Activated CD4-positive, alpha-beta T cell treated with anti-CD3 and anti-CD28 coated beads, Interleukin-2, amount 10 ng/mL, durations not matched to agents 7 days and 5 days (primary cell): Measurements from ENCODE around the gene SLC39A11. TPM values are rescaled to one million over a fixed set of nuclear protein-coding genes. Genes with fewer than 3 reads are reported as not detected.

ENCODE experiments used
- CTCF ChIA-PET: fragments of 350-600 bp; sonication (Branson Sonifier 250); formaldehyde crosslinking; loops from one replicate; lab custom pipeline; 2021; ENCODE audit warnings: antibody characterized with exemption; lab: Charles Lee
- POLR2A ChIA-PET: fragments of 350-600 bp; sonication (Branson Sonifier 250); formaldehyde crosslinking; loops from one replicate; lab custom pipeline; 2021; ENCODE audit warnings: antibody characterized with exemption; lab: Charles Lee
- DNase-seq: peaks from one replicate; pipeline ENCODE4 v3.0.0-alpha.2; 2020
- H3K27ac Mint-ChIP-seq: one replicate; pipeline ENCODE4 v1.8.0; 2021; ENCODE audit warnings: mild to moderate bottlenecking, moderate library complexity, mixed read lengths
- H3K27me3 Mint-ChIP-seq: one replicate; pipeline ENCODE4 v1.8.0; 2021; ENCODE audit warnings: mixed read lengths
- H3K36me3 Mint-ChIP-seq: one replicate; pipeline ENCODE4 v1.8.0; 2021; ENCODE audit warnings: low read depth, mixed read lengths
- H3K4me1 Mint-ChIP-seq: one replicate; pipeline ENCODE4 v1.8.0; 2021; ENCODE audit warnings: mixed read lengths
- H3K4me3 Mint-ChIP-seq: one replicate; pipeline ENCODE4 v1.8.0; 2021; ENCODE audit warnings: mild to moderate bottlenecking, moderate library complexity, mixed read lengths
- H3K9me3 Mint-ChIP-seq: one replicate; pipeline ENCODE4 v1.8.0; 2021; ENCODE audit warnings: mixed read lengths
- total RNA-seq, 2 experiments: library from RNA; stranded (reverse); gene quantifications; one replicate each; pipeline ENCODE4 v1.2.3, GENCODE V29; 2021

SLC39A11 gene
- total RNA-seq, 2 experiments from 2014 or later = 19.5 to 23.4 TPM

- H3K4me3 Mint-ChIP-seq = no peak overlapping the region
- CTCF ChIA-PET = no interaction called here
- no peak overlapping the region for H3K27ac Mint-ChIP-seq
These were observed 349.4 kb downstream of the SLC39A11 start for GRCh38 chr17:72743037-72743467.

GRCh38 chr17:72737151-72737690, 355.3 kb downstream of the SLC39A11 start:
- ChIA-PET CTCF (interaction anchor here (0.7 to 1.2 kb wide), 2 partner anchors 372 to 633 kb away, joined by 3 read pairs; no protein-coding TSS in a partner anchor), POLR2A (no interaction called here)
- Mint-ChIP-seq H3K36me3 (no peaks in the 10 kb centered on the region), H3K27ac (no peak overlapping the region), H3K4me1 (no peaks in the 10 kb centered on the region), H3K4me3 (no peak overlapping the region), H3K9me3 (no peaks in the 10 kb centered on the region), H3K27me3 (no peaks in the 10 kb centered on the region)
- no peak for DNase-seq

More at GRCh38 chr17:72743037-72743467, 349.4 kb downstream of the SLC39A11 start:
- Mint-ChIP-seq H3K4me1 (no peaks in the 10 kb centered on the region), H3K36me3 (no peaks in the 10 kb centered on the region), H3K27me3 (no peaks in the 10 kb centered on the region), H3K9me3 (no peaks in the 10 kb centered on the region)
- DNase-seq = no peak
- POLR2A ChIA-PET = no interaction called here

- Mint-ChIP-seq H3K4me1 (no peaks in the 10 kb centered on the region), H3K9me3 (no peaks in the 10 kb centered on the region), H3K4me3 (no peak overlapping the region), H3K27me3 (no peaks in the 10 kb centered on the region), H3K27ac (no peak overlapping the region), H3K36me3 (no peaks in the 10 kb centered on the region)
- POLR2A ChIA-PET = no interaction called here
- no peak for DNase-seq
- CTCF ChIA-PET = interaction anchor here (1.2 to 2.0 kb wide), 2 partner anchors 10 to 635 kb away, joined by 3 to 6 read pairs; no protein-coding TSS in a partner anchor
These were observed 356.9 kb downstream of the SLC39A11 start for GRCh38 chr17:72735592-72735991.

- POLR2A ChIA-PET = no interaction called here
- Mint-ChIP-seq H3K4me1 (no peaks in the 10 kb centered on the region), H3K4me3 (no peak overlapping the region), H3K27me3 (no peaks in the 10 kb centered on the region), H3K36me3 (no peaks in the 10 kb centered on the region), H3K27ac (no peak overlapping the region), H3K9me3 (no peaks in the 10 kb centered on the region)
- CTCF ChIA-PET = interaction anchor here (2.0 kb wide), 1 partner anchor 9 kb away, joined by 6 read pairs; no protein-coding TSS in a partner anchor
- DNase-seq = no peak
These were observed 357.4 kb downstream of the SLC39A11 start for GRCh38 chr17:72735048-72735447.

GRCh38 chr17:72734613-72735012, 357.9 kb downstream of the SLC39A11 start:
- H3K4me1 Mint-ChIP-seq = no peaks in the 10 kb centered on the region
- POLR2A ChIA-PET = no interaction called here
- H3K27me3 Mint-ChIP-seq = no peaks in the 10 kb centered on the region
- H3K4me3 Mint-ChIP-seq = no peak overlapping the region
- CTCF ChIA-PET = interaction anchor here (2.0 kb wide), 1 partner anchor 9 kb away, joined by 6 read pairs; no protein-coding TSS in a partner anchor
- H3K9me3 Mint-ChIP-seq = no peaks in the 10 kb centered on the region
- no peaks in the 10 kb centered on the region for H3K36me3 Mint-ChIP-seq
- no peak for DNase-seq
- no peak overlapping the region for H3K27ac Mint-ChIP-seq

- Mint-ChIP-seq H3K9me3 (no peaks in the 10 kb centered on the region), H3K27me3 (no peaks in the 10 kb centered on the region), H3K4me3 (no peak overlapping the region), H3K27ac (no peak overlapping the region), H3K4me1 (peaks cover 3% of the 10 kb centered on the region), H3K36me3 (no peaks in the 10 kb centered on the region)
- DNase-seq = no peak
- ChIA-PET CTCF (no interaction called here), POLR2A (no interaction called here)
These were observed 358.7 kb downstream of the SLC39A11 start for GRCh38 chr17:72733619-72734282.

- Mint-ChIP-seq H3K27ac (no peak overlapping the region), H3K36me3 (no peaks in the 10 kb centered on the region), H3K9me3 (no peaks in the 10 kb centered on the region), H3K4me1 (peaks cover 10% of the 10 kb centered on the region), H3K27me3 (no peaks in the 10 kb centered on the region), H3K4me3 (no peak overlapping the region)
- ChIA-PET POLR2A (no interaction called here), CTCF (no interaction called here)
- DNase-seq = no peak
These were observed 359.4 kb downstream of the SLC39A11 start for GRCh38 chr17:72732893-72733618.

GRCh38 chr17:72730077-72730476, 362.4 kb downstream of the SLC39A11 start:
- Mint-ChIP-seq H3K27me3 (no peaks in the 10 kb centered on the region), H3K4me3 (no peak overlapping the region), H3K9me3 (no peaks in the 10 kb centered on the region), H3K36me3 (no peaks in the 10 kb centered on the region), H3K4me1 (peaks cover 37% of the 10 kb centered on the region), H3K27ac (no peak overlapping the region)
- POLR2A ChIA-PET = no interaction called here
- no peak for DNase-seq
- CTCF ChIA-PET = no interaction called here

GRCh38 chr17:72726936-72727335, 365.6 kb downstream of the SLC39A11 start:
- ChIA-PET POLR2A (interaction anchor here (0.6 to 0.8 kb wide), 2 partner anchors 166 to 463 kb away, joined by 3 read pairs; no protein-coding TSS in a partner anchor), CTCF (interaction anchor here (0.6 to 4.8 kb wide), 22 partner anchors 8 to 643 kb away, joined by 3 to 35 read pairs (median 5); partner anchors contain the start of gene CDC42EP4)
- Mint-ChIP-seq H3K27ac (peak overlapping the region; percentile 94), H3K27me3 (no peaks in the 10 kb centered on the region), H3K4me3 (peak overlapping the region; percentile 59), H3K4me1 (peaks cover 50% of the 10 kb centered on the region), H3K9me3 (no peaks in the 10 kb centered on the region), H3K36me3 (no peaks in the 10 kb centered on the region)
- DNase-seq = peak; percentile 65

GRCh38 chr17:72725433-72726068, 366.9 kb downstream of the SLC39A11 start:
- H3K9me3 Mint-ChIP-seq = no peaks in the 10 kb centered on the region
- ChIA-PET POLR2A (interaction anchor here (0.8 kb wide), 1 partner anchor 88 kb away, joined by 3 read pairs; no protein-coding TSS in a partner anchor), CTCF (interaction anchor here (0.6 to 4.8 kb wide), 25 partner anchors 9 to 651 kb away, joined by 3 to 35 read pairs (median 4); no protein-coding TSS in a partner anchor)
- peak overlapping the region; percentile 94 for H3K27ac Mint-ChIP-seq
- H3K36me3 Mint-ChIP-seq = no peaks in the 10 kb centered on the region
- peaks cover 58% of the 10 kb centered on the region for H3K4me1 Mint-ChIP-seq
- no peak overlapping the region for H3K4me3 Mint-ChIP-seq
- DNase-seq = peak; percentile 57
- no peaks in the 10 kb centered on the region for H3K27me3 Mint-ChIP-seq

GRCh38 chr17:72724267-72724666, 368.2 kb downstream of the SLC39A11 start:
- POLR2A ChIA-PET = no interaction called here
- DNase-seq = no peak
- no peak overlapping the region for H3K27ac Mint-ChIP-seq
- no peaks in the 10 kb centered on the region for H3K9me3 Mint-ChIP-seq
- H3K27me3 Mint-ChIP-seq = no peaks in the 10 kb centered on the region
- H3K4me3 Mint-ChIP-seq = no peak overlapping the region
- CTCF ChIA-PET = interaction anchor here (0.7 to 4.8 kb wide), 7 partner anchors 23 to 650 kb away, joined by 3 to 35 read pairs (median 4); no protein-coding TSS in a partner anchor
- H3K4me1 Mint-ChIP-seq = peaks cover 71% of the 10 kb centered on the region
- no peaks in the 10 kb centered on the region for H3K36me3 Mint-ChIP-seq

GRCh38 chr17:72723711-72724110, 368.8 kb downstream of the SLC39A11 start:
- no peaks in the 10 kb centered on the region for H3K9me3 Mint-ChIP-seq
- no peak overlapping the region for H3K4me3 Mint-ChIP-seq
- POLR2A ChIA-PET = no interaction called here
- CTCF ChIA-PET = no interaction called here
- DNase-seq = no peak
- H3K4me1 Mint-ChIP-seq = peaks cover 74% of the 10 kb centered on the region
- H3K27me3 Mint-ChIP-seq = no peaks in the 10 kb centered on the region
- H3K36me3 Mint-ChIP-seq = no peaks in the 10 kb centered on the region
- H3K27ac Mint-ChIP-seq = no peak overlapping the region
